GM12865 (cell line): ENCODE measurements around the gene BBS10.

Experiments used
- DNase-seq: peaks from one replicate; pipeline ENCODE4 v3.0.0; 2010; ENCODE audit warnings: low read depth
- H3K4me3 ChIP-seq: 2 replicates; pipeline ENCODE4 v1.5.1; 2011; ENCODE audit warnings: mild to moderate bottlenecking, low read depth, low read length, control low read depth
- CTCF ChIP-seq: IDR thresholded peaks from 2 replicates; pipeline ENCODE4 v1.5.1; 2011; ENCODE audit warnings: low read length, control low read depth, low read depth, inconsistent platforms; ENCODE audit not compliant: insufficient read depth; ENCODE audit errors: missing control alignments

The BBS10 gene

DNA sequence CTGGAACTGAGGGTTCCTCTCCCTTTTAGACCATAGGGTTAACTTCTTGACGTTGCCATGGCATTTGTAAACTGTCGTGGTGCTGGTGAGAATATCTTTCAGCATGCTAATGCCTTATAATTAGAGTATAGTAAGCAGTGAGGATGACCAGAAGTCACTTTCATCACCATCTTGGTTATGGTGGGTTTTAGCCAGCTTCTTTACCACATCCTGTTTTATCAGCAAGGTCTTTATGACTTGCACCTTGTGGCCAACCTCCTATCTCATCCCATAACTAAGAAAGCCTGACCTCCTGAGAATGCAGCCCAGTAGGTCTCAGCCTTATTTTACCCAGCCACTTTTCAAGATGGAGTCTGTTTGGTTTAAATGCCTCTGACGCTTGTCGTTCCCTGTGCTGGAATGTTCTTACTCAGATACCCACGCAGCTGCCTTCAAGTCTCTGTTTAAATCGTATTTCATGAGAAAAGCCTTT, 44.2 kb downstream of the BBS10 start:
- TF ChIP-seq CTCF = no peak
- H3K4me3 ChIP-seq = no peak overlapping the region
- DNase-seq = peak; percentile 34

DNA sequence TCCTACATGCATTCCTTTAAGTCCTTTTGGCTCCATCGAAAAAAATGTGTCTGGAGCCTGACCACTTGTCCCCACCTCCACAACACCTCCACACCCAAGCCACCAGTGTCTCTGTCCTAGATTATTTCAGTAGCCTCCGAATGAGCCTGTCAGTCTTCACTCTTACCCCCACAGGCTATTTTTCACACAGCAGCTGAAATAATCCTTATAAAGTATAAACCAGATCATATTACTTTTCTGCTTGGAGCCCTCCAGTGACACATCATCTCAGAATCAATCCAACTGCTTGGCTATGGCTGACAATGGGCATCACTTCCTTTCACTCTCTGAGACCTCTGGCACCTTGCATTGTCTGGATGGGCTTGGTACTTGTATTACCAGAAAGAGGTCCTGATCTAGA, 44.9 kb downstream of the BBS10 start:
- DNase-seq = no peak
- TF ChIP-seq CTCF = no peak
- no peak overlapping the region for H3K4me3 ChIP-seq

- H3K4me3 ChIP-seq = no peak overlapping the region
- DNase-seq = no peak
- no peak for TF ChIP-seq CTCF
Measured at GRCh38 chr12:76300297-76300665, 47.9 kb downstream of the BBS10 start.

- no peak overlapping the region for H3K4me3 ChIP-seq
- no peak for DNase-seq
- no peak for TF ChIP-seq CTCF
Measured at GRCh38 chr12:76299536-76300296, 48.5 kb downstream of the BBS10 start.
